ENCODE measurements around the gene DOCK8. TPM values are rescaled to one million over a fixed set of nuclear protein-coding genes. Genes with fewer than 3 reads are reported as not detected.

Gene DOCK8
- total RNA-seq, 4 donors from 2014 or later = 11.6 to 46.1 (median 31.8) TPM

DNA sequence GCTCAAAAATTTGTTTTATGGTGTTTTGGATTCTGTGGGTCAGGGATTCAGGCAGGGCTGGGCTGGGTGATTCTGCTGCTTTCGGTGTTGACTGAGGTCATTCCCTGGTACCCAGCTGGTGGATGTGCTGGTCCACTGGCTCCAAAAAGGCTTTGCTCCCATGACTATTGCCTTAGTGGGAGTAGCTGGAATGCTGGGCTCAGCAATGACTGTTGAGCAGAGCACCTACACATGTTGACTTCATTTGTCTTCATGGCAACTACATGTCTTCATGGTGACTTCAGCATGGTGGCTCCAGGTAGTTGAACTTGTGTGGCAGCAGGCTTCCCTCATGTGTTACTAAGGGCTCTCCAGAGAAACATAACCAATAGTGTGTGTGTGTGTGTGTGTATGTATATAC, 297.2 kb downstream of the DOCK8 start:
- peaks cover 0 to 6% (median 0%) of the 10 kb centered on the region in 3 donors for H3K4me1 ChIP-seq
- ATAC-seq = no peak
- TF ChIP-seq POLR2AphosphoS5 (IDR thresholded peaks at IDR 0.05) (no peak), POLR2A (IDR thresholded peaks at IDR 0.05) (no peak)
- TF ChIP-seq, protein P1, sequence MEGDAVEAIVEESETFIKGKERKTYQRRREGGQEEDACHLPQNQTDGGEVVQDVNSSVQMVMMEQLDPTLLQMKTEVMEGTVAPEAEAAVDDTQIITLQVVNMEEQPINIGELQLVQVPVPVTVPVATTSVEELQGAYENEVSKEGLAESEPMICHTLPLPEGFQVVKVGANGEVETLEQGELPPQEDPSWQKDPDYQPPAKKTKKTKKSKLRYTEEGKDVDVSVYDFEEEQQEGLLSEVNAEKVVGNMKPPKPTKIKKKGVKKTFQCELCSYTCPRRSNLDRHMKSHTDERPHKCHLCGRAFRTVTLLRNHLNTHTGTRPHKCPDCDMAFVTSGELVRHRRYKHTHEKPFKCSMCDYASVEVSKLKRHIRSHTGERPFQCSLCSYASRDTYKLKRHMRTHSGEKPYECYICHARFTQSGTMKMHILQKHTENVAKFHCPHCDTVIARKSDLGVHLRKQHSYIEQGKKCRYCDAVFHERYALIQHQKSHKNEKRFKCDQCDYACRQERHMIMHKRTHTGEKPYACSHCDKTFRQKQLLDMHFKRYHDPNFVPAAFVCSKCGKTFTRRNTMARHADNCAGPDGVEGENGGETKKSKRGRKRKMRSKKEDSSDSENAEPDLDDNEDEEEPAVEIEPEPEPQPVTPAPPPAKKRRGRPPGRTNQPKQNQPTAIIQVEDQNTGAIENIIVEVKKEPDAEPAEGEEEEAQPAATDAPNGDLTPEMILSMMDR (IDR thresholded peaks at IDR 0.05) = no peak
- H3K27me3 ChIP-seq = no peaks in the 10 kb centered on the region
- 20% methylated on average over 1 of the region's 1 CpG; no CpG with 5 or more reads in 1 of the 2 donors for WGBS, 2 donors (ENCODE audit: low coverage in 1 of 2)
- H3K9me3 ChIP-seq = no peaks in the 10 kb centered on the region
- H3K27ac ChIP-seq = no peak overlapping the region
- H3K4me3 ChIP-seq = no peak overlapping the region
- H3K36me3 ChIP-seq = peaks cover 0 to 5% of the 10 kb centered on the region in 2 donors

DNA sequence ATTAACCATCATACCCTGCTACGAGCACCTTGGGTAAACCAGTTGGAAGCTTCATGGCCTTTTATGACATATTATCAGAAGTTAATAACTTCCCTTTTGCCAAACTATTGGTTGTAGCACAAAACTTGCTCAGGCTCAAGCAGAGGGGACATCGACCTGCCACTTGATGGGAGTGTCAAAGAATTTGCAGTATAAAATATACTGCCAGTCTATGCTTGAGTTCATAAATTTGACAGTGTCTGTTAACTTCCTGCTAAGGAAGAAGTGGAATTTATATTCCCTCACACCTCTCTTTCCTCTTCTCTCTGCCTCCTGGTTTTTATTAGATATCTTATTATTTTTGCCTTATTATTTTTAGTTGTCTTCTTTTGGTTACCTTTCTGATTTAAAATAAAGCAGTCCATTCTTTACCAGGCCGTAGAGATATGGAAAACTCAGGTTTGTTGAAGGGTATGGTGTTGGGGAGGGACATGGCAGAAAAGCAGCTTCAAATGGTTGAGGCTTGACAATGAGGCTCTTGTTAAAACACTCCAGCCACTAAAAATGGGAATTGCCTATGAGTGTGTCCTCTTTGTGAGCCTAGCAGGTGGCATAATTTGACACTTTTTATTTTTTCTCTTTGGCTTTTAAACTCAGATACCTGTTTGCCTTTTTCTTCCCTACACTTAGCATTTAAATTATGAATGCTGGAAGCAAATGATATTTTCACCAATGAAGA, 298.0 kb downstream of the DOCK8 start:
- H3K4me1 ChIP-seq = peaks cover 0 to 6% (median 0%) of the 10 kb centered on the region in 3 donors
- no peaks in the 10 kb centered on the region for H3K27me3 ChIP-seq
- TF ChIP-seq POLR2A (IDR thresholded peaks at IDR 0.05) (no peak), EP300 (IDR thresholded peaks at IDR 0.05) (no peak), POLR2AphosphoS5 (IDR thresholded peaks at IDR 0.05) (no peak)
- TF ChIP-seq, protein P1 (IDR thresholded peaks at IDR 0.05) = no peak
- H3K9me3 ChIP-seq = no peaks in the 10 kb centered on the region
- WGBS, 2 donors (ENCODE audit: low coverage in 1 of 2) = 82 to 97% methylated on average over 3 of the region's 3 CpGs
- H3K4me3 ChIP-seq = no peak overlapping the region
- no peak for ATAC-seq
- peaks cover 0 to 5% of the 10 kb centered on the region in 2 donors for H3K36me3 ChIP-seq
- no peak overlapping the region for H3K27ac ChIP-seq

Other genes starting within 250 kb of the DOCK8 start
- 10 to 100 TPM in 1 of 4 donors, 1 to 10 TPM in 3; 4.2 to 10.6 (median 6.0) TPM for gene WASHC1, start 185.4 kb upstream of the DOCK8 start, total RNA-seq
- under 1 TPM; 0.13 to 0.89 (median 0.56) TPM for gene FOXD4, start 96.4 kb upstream of the DOCK8 start, total RNA-seq
- 10 to 100 TPM; 26.0 to 53.4 (median 32.6) TPM for gene ZNG1A, start 35.8 kb upstream of the DOCK8 start, total RNA-seq